ENCODE data around the gene SMARCA2.

The SMARCA2 gene

GRCh38 chr9:2179567-2179966 is 164.4 kb downstream of the SMARCA2 start:
- DNase-seq: no peak

- DNase-seq: no peak
These were observed 165.0 kb downstream of the SMARCA2 start for GRCh38 chr9:2180154-2180553.

GRCh38 chr9:2180704-2181103 is 165.6 kb downstream of the SMARCA2 start:
- DNase-seq: no peak

- peak; percentile 27 to 40 for DNase-seq
These were observed 166.6 kb downstream of the SMARCA2 start for GRCh38 chr9:2181792-2182191.

GRCh38 chr9:2190939-2191608 is 175.9 kb downstream of the SMARCA2 start:
- no peak for DNase-seq

GRCh38 chr9:2191609-2191972 is 176.4 kb downstream of the SMARCA2 start:
- no peak for DNase-seq

- DNase-seq: no peak
These were observed 177.3 kb downstream of the SMARCA2 start for GRCh38 chr9:2192356-2192979.

- DNase-seq: no peak
These were observed 178.4 kb downstream of the SMARCA2 start for GRCh38 chr9:2193552-2193951.

- DNase-seq: no peak
These were observed 180.1 kb downstream of the SMARCA2 start for GRCh38 chr9:2195211-2195610.

GRCh38 chr9:2196757-2197156 is 181.6 kb downstream of the SMARCA2 start:
- DNase-seq: no peak

- DNase-seq: no peak
These were observed 183.9 kb downstream of the SMARCA2 start for GRCh38 chr9:2198956-2199635.

GRCh38 chr9:2199999-2200796 is 185.1 kb downstream of the SMARCA2 start:
- no peak for DNase-seq

GRCh38 chr9:2208465-2208864 is 193.3 kb downstream of the SMARCA2 start:
- DNase-seq: no peak

- no peak for DNase-seq
These were observed 193.8 kb downstream of the SMARCA2 start for GRCh38 chr9:2208991-2209390.

- no peak for DNase-seq
These were observed 194.3 kb downstream of the SMARCA2 start for GRCh38 chr9:2209400-2209799.

GRCh38 chr9:2210201-2210600 is 195.1 kb downstream of the SMARCA2 start:
- DNase-seq: no peak

- no peak for DNase-seq
These were observed 198.8 kb downstream of the SMARCA2 start for GRCh38 chr9:2213830-2214468.

GRCh38 chr9:2214707-2215106 is 199.6 kb downstream of the SMARCA2 start:
- DNase-seq: no peak

GRCh38 chr9:2215921-2216441 is 200.8 kb downstream of the SMARCA2 start:
- no peak for DNase-seq

- no peak for DNase-seq
These were observed 201.4 kb downstream of the SMARCA2 start for GRCh38 chr9:2216591-2216990.

GRCh38 chr9:2217540-2217939 is 202.4 kb downstream of the SMARCA2 start:
- DNase-seq: no peak

- DNase-seq: no peak
These were observed 204.9 kb downstream of the SMARCA2 start for GRCh38 chr9:2220036-2220435.
